GM12801 (cell line): ENCODE measurements around the gene TRIM34.
A peak's percentile ranks its signal among the peaks of the same experiment; 100 is the strongest.

Experiments
- CTCF ChIP-seq: IDR thresholded peaks from one replicate; pipeline ENCODE4 v1.5.1; 2011; ENCODE audit warnings: control low read depth; ENCODE audit not compliant: insufficient read length; ENCODE audit errors: extremely low read depth

The TRIM34 gene

GRCh38 chr11:5593146-5593545 is 31.7 kb upstream of the TRIM34 start:
- no peak for TF ChIP-seq CTCF

GRCh38 chr11:5596607-5597201 is 28.1 kb upstream of the TRIM34 start, which contains the start of gene TRIM6:
Gene TRIM6, plus strand, starts transcription at chr11:5596637. Its CDS starts 261 bp downstream, at chr11:5596898.
- no peak for TF ChIP-seq CTCF

DNA sequence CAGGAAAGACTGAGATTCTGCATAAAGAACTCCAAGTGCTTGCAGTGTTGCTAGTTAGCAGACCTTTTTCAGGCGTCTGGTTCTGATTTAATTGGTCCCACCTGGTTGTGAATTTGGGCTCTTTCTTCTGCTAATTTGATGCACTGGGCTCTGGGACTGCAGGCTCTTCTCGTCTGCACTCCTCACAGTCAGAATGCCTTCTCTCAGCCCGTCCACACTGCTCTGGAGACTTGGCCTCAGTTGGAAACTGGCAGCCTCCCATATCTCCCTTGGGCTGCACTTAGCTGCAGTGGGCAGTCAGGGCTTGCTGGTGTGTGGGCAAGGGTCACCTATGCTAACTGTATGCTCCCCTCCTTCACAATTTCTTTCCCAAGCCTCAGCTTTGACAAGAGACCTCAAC is 26.8 kb upstream of the TRIM34 start:
- no peak for TF ChIP-seq CTCF

DNA sequence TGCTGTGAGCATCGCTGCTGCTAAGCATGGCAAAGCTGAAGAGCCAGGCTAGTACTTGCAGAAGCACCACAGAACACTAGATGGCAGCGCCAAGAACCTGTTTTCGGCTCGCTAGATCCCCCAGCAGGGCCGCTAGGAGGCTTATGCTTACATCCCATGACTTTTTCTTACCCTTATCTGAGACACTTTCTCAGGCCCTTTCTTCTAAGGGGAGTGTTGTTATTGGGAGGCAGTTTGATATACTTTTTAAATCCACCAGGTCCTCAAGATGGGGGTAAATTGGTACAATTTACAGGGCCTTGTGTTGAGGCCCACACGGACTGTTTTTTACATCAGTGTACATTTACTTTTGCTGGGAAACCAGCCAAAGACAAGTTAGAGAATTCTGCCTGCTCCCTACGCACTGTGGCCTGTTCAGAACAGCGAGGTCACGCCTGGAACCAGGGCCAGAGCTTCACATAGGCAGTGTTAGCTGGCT is 24.4 kb upstream of the TRIM34 start:
- peak; percentile 96 for TF ChIP-seq CTCF

DNA sequence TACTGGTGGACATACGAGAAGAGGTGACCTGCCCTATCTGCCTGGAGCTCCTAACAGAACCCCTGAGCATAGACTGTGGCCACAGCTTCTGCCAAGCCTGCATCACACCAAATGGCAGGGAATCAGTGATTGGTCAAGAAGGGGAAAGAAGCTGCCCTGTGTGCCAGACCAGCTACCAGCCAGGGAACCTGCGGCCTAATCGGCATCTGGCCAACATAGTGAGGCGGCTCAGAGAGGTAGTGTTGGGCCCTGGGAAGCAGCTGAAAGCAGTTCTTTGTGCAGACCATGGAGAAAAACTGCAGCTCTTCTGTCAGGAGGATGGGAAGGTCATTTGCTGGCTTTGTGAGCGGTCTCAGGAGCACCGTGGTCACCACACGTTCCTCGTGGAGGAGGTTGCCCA is 21.5 kb upstream of the TRIM34 start:
- no peak for TF ChIP-seq CTCF

GRCh38 chr11:5604896-5605295 is 19.9 kb upstream of the TRIM34 start:
- TF ChIP-seq CTCF = no peak

DNA sequence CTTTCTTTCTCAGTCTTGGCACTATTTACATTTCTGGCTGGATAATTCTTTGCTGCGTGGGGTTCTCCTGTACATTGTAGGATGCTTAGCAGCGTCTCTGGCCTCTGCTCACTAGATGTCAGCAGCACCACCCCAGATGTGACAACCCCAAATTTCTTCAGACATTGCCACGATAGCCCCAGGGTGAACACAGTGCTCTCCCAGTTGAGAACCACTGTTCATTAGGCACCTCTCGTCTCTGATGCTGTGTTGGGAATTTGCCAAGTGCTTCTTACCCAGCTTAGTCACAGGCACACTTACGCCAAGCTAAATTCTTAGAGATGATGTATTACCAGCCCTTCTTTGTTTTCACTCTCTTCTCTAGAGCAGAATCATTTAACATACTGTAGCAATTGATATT is 19.0 kb upstream of the TRIM34 start:
- no peak for TF ChIP-seq CTCF
